ENCODE results near the gene FBXW4. TPM values are rescaled to one million over a fixed set of nuclear protein-coding genes. Genes with fewer than 3 reads are reported as not detected.

The FBXW4 gene
- total and polyA plus RNA-seq, 9 of the 15 experiments (the other 6 are each of a cell fraction or from before 2014, with no cell fraction given): 1.0 to 10.6 (median 5.4) TPM

GRCh38 chr10:101607124-101607523, 87.8 kb downstream of the FBXW4 start (continued):
- no peak for TF ChIP-seq RBM17 (IDR thresholded peaks at IDR 0.05; ENCODE audit: borderline replicate concordance, low read depth, low read length)
- TF ChIP-seq HEY1 (CRISPR knock-in tag; IDR thresholded peaks at IDR 0.05; ENCODE audit: borderline replicate concordance): no peak
- TF ChIP-seq HNRNPL (IDR thresholded peaks at IDR 0.05; ENCODE audit: low read depth, low read length): no peak
- TF ChIP-seq ZSCAN29 (IDR thresholded peaks at IDR 0.05): no peak
- no peak for TF ChIP-seq ZNF12 (CRISPR knock-in tag; IDR thresholded peaks at IDR 0.05)
- TF ChIP-seq FOXJ2 (tag; IDR thresholded peaks at IDR 0.05): no peak
- TF ChIP-seq NKRF (IDR thresholded peaks at IDR 0.05; ENCODE audit: borderline replicate concordance): no peak
- no peak for TF ChIP-seq SMARCA5 (IDR thresholded peaks at IDR 0.05)
- TF ChIP-seq RERE (CRISPR knock-in tag; IDR thresholded peaks at IDR 0.05; ENCODE audit: borderline replicate concordance): no peak
- TF ChIP-seq SIN3B (IDR thresholded peaks at IDR 0.05; ENCODE audit: low read depth): no peak
- TF ChIP-seq TFAP4 (CRISPR knock-in tag; IDR thresholded peaks at IDR 0.05; ENCODE audit: borderline replicate concordance): no peak
- TF ChIP-seq U2AF2 (optimal IDR thresholded peaks at IDR 0.05; ENCODE audit: low read depth, low read length): no peak
- TF ChIP-seq ZBTB12 (CRISPR knock-in tag; IDR thresholded peaks at IDR 0.05): no peak
- TF ChIP-seq MTA2 (IDR thresholded peaks at IDR 0.05; ENCODE audit: low read depth): peak; percentile 44; the same call in 1 of the 2 replicates
- TF ChIP-seq GABPB1 (CRISPR knock-in tag; IDR thresholded peaks at IDR 0.05): no peak
- no peak for TF ChIP-seq ZBTB1 (CRISPR knock-in tag; IDR thresholded peaks at IDR 0.05; ENCODE audit: borderline replicate concordance, low read depth)
- peak; percentile 78 for TF ChIP-seq TCF3 (CRISPR knock-in tag; IDR thresholded peaks at IDR 0.05)
- TF ChIP-seq ARID3A (IDR thresholded peaks at IDR 0.05; ENCODE audit: borderline replicate concordance, low read depth, low read length): no peak
- no peak for TF ChIP-seq BRD9 (IDR thresholded peaks at IDR 0.05; ENCODE audit: low read depth, partially characterized antibody)

All from K562 (cell line).